Astrocyte (in vitro differentiated cells and primary cell): ENCODE data around the gene ZMYM3. TPM values are rescaled to one million over a fixed set of nuclear protein-coding genes. Genes with fewer than 3 reads are reported as not detected.

Experiments
- DNase-seq: peaks from one replicate; pipeline ENCODE4 v3.0.0-alpha.2; 2010; ENCODE audit warnings: low read depth
- FAIRE-seq: peaks from 2 replicates; lab custom pipeline; 2011; peaks lifted over from hg19 to GRCh38; lab: Jason Lieb, UNC
- H2AFZ ChIP-seq: 2 replicates; pipeline ENCODE4 v1.6.0; 2012; ENCODE audit warnings: low read depth, low read length, inconsistent platforms
- H3K27ac ChIP-seq: 2 replicates; pipeline ENCODE4 v1.5.1; 2011; ENCODE audit warnings: low read depth, low read length, inconsistent platforms
- H3K27me3 ChIP-seq: 2 replicates; pipeline ENCODE4 v1.6.0; 2011; ENCODE audit warnings: low read length, inconsistent platforms; ENCODE audit not compliant: insufficient read depth
- H3K36me3 ChIP-seq: 2 replicates; pipeline ENCODE4 v1.5.1; 2011; ENCODE audit warnings: low read length, inconsistent platforms; ENCODE audit not compliant: insufficient read depth
- H3K4me1 ChIP-seq: 2 replicates; pipeline ENCODE4 v1.5.1; 2011; ENCODE audit warnings: low read length, inconsistent platforms; ENCODE audit not compliant: insufficient read depth
- H3K4me2 ChIP-seq: 2 replicates; pipeline ENCODE4 v1.6.0; 2012; ENCODE audit warnings: low read length, inconsistent platforms
- H3K4me3 ChIP-seq: 2 replicates; pipeline ENCODE4 v1.5.1; 2011; ENCODE audit warnings: low read depth, mild to moderate bottlenecking, low read length, inconsistent platforms; ENCODE audit not compliant: insufficient read depth
- H3K79me2 ChIP-seq: 2 replicates; pipeline ENCODE4 v1.6.0; 2012; ENCODE audit warnings: mild to moderate bottlenecking, low read length, inconsistent platforms; ENCODE audit not compliant: insufficient read depth
- H3K9ac ChIP-seq: 2 replicates; pipeline ENCODE4 v1.6.0; 2012; ENCODE audit warnings: mild to moderate bottlenecking, low read length, inconsistent platforms
- H3K9me3 ChIP-seq: 2 replicates; pipeline ENCODE4 v1.5.1; 2012; ENCODE audit warnings: low read depth, mild to moderate bottlenecking, low read length, inconsistent platforms; ENCODE audit not compliant: insufficient read depth
- H4K20me1 ChIP-seq: 2 replicates; pipeline ENCODE4 v1.6.0; 2012; ENCODE audit warnings: low read length, inconsistent platforms; ENCODE audit not compliant: insufficient read depth
- H3K27ac Mint-ChIP-seq: one replicate; pipeline ENCODE4 v1.8.0; 2021; ENCODE audit warnings: mild to moderate bottlenecking, mixed read lengths; ENCODE audit not compliant: unreplicated experiment
- H3K27me3 Mint-ChIP-seq: one replicate; pipeline ENCODE4 v1.8.0; 2021; ENCODE audit warnings: low read depth, mixed read lengths; ENCODE audit not compliant: unreplicated experiment
- H3K36me3 Mint-ChIP-seq: one replicate; pipeline ENCODE4 v1.8.0; 2021; ENCODE audit warnings: low read depth, mixed read lengths; ENCODE audit not compliant: unreplicated experiment
- H3K4me1 Mint-ChIP-seq: one replicate; pipeline ENCODE4 v1.8.0; 2021; ENCODE audit warnings: low read depth, mixed read lengths; ENCODE audit not compliant: unreplicated experiment
- H3K4me3 Mint-ChIP-seq: one replicate; pipeline ENCODE4 v1.8.0; 2021; ENCODE audit warnings: mild to moderate bottlenecking, moderate library complexity, mixed read lengths; ENCODE audit not compliant: unreplicated experiment
- H3K9me3 Mint-ChIP-seq: one replicate; pipeline ENCODE4 v1.8.0; 2021; ENCODE audit warnings: mild to moderate bottlenecking, mixed read lengths; ENCODE audit not compliant: unreplicated experiment
- EZH2 ChIP-seq: IDR thresholded peaks from 2 replicates; pipeline ENCODE4 v1.6.1; 2012; ENCODE audit warnings: mild to moderate bottlenecking, low read length, inconsistent platforms; ENCODE audit not compliant: insufficient read depth
- total RNA-seq: library from RNA; stranded (reverse); gene quantifications from 2 replicates; pipeline ENCODE4 v1.2.1, GENCODE V29; 2021
- TF ChIP-seq, protein P1 (sequence below): IDR thresholded peaks from 2 replicates; pipeline ENCODE4 v1.5.1; 2011; ENCODE audit warnings: low read depth, mild to moderate bottlenecking, inconsistent platforms, low read length, moderate library complexity; ENCODE audit not compliant: insufficient read depth

ZMYM3 gene
- total RNA-seq, 1 donor from 2014 or later, result 51.2 TPM

DNA sequence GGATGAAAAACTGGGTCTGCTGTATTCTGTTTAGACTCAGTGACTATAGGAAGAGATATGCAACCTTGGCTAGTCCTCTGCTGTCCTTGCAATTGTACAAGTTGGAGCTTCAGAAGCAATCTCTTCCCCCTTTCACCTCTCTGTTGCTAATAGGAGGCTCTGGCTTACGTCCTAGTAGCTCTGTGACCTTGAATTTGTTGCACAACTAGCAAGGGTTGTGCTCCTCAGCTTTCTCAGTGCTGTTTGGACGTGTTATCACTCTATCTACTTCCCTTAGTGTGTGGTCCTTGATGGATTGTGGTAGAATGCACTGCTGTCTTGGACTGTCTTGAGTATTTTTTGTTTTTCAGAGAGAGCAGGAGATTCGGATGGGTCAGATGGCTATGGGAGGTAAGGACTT lies 44.2 kb upstream of the ZMYM3 start:
- H3K79me2 ChIP-seq, result peaks cover 11% of the 10 kb centered on the region
- Mint-ChIP-seq H3K4me1 (peaks cover 19% of the 10 kb centered on the region), H3K27me3 (no peaks in the 10 kb centered on the region), H3K27ac (no peak overlapping the region), H3K4me3 (no peak overlapping the region), H3K9me3 (no peaks in the 10 kb centered on the region), H3K36me3 (peaks cover 23% of the 10 kb centered on the region)
- H3K36me3 ChIP-seq, result peaks cover 33% of the 10 kb centered on the region
- no peak overlapping the region for H2AFZ ChIP-seq
- H3K4me3 ChIP-seq, result no peak overlapping the region
- no peak overlapping the region for H3K27ac ChIP-seq
- no peak for DNase-seq
- H3K4me2 ChIP-seq, result no peak overlapping the region
- TF ChIP-seq, protein P1, sequence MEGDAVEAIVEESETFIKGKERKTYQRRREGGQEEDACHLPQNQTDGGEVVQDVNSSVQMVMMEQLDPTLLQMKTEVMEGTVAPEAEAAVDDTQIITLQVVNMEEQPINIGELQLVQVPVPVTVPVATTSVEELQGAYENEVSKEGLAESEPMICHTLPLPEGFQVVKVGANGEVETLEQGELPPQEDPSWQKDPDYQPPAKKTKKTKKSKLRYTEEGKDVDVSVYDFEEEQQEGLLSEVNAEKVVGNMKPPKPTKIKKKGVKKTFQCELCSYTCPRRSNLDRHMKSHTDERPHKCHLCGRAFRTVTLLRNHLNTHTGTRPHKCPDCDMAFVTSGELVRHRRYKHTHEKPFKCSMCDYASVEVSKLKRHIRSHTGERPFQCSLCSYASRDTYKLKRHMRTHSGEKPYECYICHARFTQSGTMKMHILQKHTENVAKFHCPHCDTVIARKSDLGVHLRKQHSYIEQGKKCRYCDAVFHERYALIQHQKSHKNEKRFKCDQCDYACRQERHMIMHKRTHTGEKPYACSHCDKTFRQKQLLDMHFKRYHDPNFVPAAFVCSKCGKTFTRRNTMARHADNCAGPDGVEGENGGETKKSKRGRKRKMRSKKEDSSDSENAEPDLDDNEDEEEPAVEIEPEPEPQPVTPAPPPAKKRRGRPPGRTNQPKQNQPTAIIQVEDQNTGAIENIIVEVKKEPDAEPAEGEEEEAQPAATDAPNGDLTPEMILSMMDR, result no peak
- TF ChIP-seq EZH2, result no peak
- peaks cover 28% of the 10 kb centered on the region for H4K20me1 ChIP-seq
- FAIRE-seq, result no peak
- H3K9me3 ChIP-seq, result no peaks in the 10 kb centered on the region
- peaks cover 13% of the 10 kb centered on the region for H3K4me1 ChIP-seq
- no peaks in the 10 kb centered on the region for H3K27me3 ChIP-seq
- no peak overlapping the region for H3K9ac ChIP-seq

GRCh38 chrX:71296806-71297205 lies 42.9 kb upstream of the ZMYM3 start:
- no peak for FAIRE-seq
- H3K27me3 Mint-ChIP-seq, result no peaks in the 10 kb centered on the region

More at GRCh38 chrX:71296806-71297205, 42.9 kb upstream of the ZMYM3 start:
- no peaks in the 10 kb centered on the region for H3K9me3 ChIP-seq
- H3K79me2 ChIP-seq, result peaks cover 11% of the 10 kb centered on the region
- Mint-ChIP-seq H3K36me3 (peaks cover 22% of the 10 kb centered on the region), H3K27ac (no peak overlapping the region), H3K9me3 (no peaks in the 10 kb centered on the region), H3K4me1 (peaks cover 14% of the 10 kb centered on the region), H3K4me3 (no peak overlapping the region)
- H3K4me1 ChIP-seq, result peaks cover 14% of the 10 kb centered on the region
- no peak for DNase-seq
- H3K27me3 ChIP-seq, result no peaks in the 10 kb centered on the region
- no peak overlapping the region for H3K27ac ChIP-seq
- peaks cover 35% of the 10 kb centered on the region for H3K36me3 ChIP-seq
- no peak overlapping the region for H3K9ac ChIP-seq
- no peak for TF ChIP-seq EZH2
- TF ChIP-seq, protein P1, result no peak
- no peak overlapping the region for H3K4me2 ChIP-seq
- H2AFZ ChIP-seq, result no peak overlapping the region
- H3K4me3 ChIP-seq, result no peak overlapping the region
- H4K20me1 ChIP-seq, result peaks cover 28% of the 10 kb centered on the region
